HG03432 (cell line): ENCODE results near the gene SPECC1L.
"Not testable (repeated sequence)": the region's sequence is repeated elsewhere in the genome, so short reads cannot be mapped to it uniquely, and the experiment has no call there.

Experiments used
- ATAC-seq: cut with Tn5 transposase; IDR thresholded peaks from one replicate; pipeline ENCODE4 v1.9.1; 2021; ENCODE audit warnings: mild to moderate bottlenecking, moderate library complexity; ENCODE audit not compliant: unreplicated experiment

Gene SPECC1L

DNA sequence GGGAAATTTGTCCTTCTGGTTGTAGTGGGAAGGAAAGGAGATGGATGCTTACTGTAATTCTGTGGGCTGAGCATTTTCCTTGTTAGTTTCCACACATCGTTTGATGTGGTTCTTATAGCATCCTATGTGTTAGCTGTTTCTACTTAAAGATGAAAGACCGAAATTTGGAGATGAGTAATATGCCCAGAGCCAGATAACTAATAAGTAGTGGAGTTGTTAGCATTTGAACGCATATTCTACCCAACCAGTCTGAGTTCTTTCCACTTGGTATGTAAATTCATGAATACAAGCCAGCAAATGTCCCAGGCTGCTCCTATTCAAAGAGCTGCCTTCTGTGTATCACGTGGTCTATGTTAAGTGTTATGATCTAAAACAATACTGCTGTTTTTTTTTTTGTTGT, 14.6 kb downstream of the SPECC1L start:
- ATAC-seq = no peak

DNA sequence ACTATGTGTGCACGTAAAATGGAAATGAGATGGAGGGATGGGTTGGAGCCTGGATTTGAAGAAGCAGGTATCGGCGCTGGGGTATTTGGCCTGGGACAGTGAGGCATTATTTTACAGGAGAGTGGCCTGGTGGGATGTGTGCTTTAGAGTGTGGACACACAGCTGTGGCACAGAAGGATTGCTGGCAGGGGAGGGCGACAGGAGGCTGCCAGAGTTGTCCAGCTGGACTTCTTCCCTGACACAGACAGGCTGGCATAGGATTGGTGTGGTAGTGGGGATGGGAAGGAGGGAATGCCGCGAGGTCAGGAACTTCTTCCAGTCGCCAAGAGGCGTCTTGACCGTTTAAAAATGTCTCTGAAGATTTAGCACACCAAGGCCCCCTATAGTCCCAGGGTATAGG, 16.6 kb downstream of the SPECC1L start:
- not testable (repeated sequence) for ATAC-seq

DNA sequence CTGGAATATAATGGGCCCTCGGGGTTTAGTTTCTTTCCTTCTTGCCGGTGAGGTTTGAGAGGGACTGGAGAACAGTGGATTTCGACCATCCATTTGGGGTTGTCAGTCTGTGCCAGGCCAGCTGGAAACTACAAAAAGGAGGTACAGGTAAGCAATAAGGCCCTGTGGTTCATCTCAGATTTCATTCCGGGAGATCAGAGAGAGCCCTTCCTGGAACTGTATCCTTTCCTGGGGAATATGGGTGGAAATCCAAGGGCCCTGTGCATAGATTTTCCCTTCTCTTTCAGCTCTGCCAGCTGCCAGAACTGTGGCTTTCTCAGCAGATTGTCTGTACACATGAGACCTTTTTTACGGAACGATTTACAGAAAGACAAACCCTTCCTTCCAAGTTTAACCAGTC, 17.2 kb downstream of the SPECC1L start:
- ATAC-seq = not testable (repeated sequence)

DNA sequence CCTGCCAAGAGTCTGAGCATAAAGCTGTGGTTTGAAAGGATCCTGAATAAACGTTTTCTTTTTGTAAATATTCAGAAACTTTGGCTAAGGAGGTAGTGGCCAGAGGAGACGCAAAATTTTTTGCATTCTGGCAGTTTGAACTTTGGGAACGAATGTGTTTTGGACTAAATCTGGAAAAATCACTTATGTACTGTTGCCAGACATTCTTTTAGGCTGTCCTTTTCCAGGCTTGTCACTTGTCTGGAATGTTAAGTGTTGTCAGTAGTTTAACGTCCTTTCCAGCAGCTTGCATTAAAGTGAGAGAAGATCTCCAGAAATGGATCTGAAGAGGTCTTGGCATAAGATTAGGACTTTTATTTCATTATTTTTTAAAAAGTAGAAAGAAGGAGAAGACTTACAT, 18.5 kb downstream of the SPECC1L start:
- ATAC-seq = no peak

DNA sequence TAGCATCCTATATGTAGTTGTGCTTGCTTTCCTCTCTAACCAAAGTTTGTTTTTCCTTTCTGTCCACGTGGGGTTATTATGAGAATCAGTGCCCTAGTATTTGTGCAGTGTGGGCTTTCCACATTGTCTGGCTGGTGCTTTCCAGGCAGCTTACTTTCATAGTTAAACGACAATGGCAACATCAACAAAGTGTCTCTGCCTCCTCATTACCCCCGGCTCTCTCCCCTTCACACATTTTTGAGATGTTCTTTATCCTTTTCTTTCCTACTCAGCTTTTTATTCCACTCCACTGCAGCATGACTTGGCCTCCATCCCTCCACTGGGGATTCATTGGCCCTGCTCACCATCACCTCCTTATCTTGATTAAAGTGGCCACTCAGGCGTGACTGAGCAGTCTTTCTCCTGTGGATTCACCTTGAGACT, 19.1 kb downstream of the SPECC1L start:
- no peak for ATAC-seq

DNA sequence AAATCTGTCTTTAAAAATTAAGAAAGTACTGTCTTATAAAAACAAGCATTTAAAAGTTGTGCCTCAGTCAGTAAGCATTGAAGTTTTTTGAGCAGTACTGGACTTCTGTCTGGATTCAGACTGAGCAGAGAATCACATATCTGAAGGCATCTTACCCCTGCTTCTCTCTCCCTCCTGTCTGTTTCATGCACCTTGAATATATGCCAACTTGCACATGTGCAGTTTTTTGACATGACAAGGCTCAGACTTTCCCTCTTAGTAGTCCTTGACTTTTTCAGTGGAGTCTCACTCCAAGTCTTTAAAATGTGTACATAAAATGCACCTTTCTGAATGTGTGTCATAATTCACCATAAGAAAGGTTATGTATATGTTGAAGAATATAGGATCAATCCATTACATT, 19.8 kb downstream of the SPECC1L start:
- ATAC-seq = no peak

DNA sequence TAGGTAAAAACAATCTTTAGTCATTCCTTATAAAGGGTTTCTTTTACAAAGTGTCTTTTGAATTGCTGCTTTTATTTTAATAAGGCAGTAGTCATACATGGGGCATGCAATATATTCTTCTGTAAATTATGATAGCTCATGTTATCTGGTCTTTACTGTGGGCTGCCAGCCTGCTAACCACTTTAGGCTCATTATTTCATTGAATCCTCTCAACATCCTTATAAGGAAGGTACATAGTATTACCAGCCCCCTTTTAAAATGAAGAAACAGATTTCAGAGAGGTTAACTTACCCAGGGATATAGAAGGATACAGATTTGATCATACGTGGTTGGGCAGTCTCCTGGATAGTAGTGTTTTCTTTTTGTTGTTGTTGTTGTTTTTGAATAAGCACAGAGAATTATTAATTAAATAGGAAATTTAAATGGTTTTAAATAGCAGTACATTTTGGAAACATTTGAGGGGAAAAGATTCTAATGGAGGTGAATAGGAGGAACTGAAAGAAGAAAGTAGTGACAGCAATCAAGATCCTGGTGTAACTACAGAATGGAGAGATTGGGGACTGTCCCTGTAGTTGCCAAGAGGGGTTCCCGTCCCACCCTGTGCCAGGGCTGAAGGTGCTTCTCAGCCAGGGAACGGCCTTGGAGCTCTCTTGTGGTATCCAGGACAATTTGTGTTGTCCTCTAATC, 21.0 kb downstream of the SPECC1L start:
- no peak for ATAC-seq

DNA sequence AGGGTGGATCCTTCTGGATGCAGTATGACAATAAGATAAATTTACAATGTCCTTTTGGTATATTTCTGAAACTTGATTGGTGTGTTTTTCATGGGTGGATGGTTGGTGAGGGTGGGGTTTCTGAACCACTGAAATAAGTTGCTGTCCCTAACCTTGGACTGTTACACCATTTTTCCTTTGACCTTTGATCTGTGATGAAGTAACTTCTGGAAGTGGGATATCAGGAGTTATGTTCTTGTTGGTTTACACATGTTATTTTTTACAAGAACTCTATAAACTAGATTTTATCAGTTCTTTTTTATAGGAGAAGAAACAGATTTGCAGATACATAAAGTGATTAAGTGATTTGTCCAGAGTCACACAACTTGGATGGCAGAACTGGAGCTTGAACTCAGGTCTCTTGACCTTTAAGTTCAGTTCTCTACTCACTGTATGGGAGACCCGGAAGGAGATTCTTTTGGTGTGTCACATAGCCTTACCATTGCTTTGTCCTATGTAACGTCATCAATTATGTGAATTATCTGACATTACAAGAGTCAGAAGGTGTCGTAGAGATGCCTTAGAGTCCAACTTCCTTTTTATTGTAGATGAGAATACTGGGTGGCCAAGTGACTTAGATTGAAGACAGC, 21.7 kb downstream of the SPECC1L start:
- not testable (repeated sequence) for ATAC-seq

DNA sequence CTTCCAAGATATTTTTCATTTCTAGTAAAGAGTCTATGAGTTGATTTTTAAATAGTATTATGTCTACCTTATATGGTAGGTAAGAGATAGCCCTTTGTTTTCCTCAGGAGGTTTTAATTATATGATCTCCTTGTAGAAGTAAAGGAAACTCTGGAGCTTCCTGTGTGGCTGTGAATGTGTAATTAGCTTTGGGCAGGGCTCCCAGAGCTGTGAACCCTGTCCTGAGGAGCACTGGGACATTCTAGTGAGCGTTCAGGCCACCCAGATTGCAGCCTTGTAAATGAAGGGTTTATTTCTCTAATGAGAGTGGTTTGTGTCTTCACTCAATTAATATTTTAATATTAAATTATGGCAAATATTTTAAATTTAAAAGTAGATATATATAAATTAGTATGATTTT, 24.3 kb downstream of the SPECC1L start:
- not testable (repeated sequence) for ATAC-seq

DNA sequence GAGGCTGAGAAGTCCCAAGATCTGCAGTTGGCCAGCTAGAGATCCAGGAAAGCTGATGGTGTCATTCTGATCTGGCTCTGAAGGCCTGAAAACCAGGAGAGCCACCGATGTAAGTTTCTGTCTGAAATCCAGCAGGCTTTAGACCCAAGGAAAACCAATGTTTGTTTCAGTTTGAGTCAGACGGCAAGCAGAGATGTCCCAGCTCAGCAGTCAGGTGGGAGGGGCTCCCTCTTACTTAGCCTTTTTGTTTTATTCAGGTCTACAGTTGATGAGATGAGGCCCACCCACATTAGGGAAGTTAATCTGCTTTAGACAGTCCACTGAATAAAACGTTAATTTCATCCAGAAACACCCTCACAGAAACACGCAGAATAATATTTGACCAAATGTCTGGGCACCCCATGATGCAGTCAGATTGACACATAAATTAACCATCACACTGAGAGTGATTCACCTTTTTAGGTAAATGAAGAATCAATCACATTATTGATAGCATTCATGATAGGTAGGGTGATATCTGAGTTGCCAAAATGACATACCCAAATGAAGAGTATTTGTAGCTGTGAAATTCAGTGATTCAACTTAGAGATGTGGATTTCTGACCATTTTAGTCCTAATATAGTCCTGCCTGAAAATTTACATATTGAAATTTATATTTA, 28.0 kb downstream of the SPECC1L start:
- not testable (repeated sequence) for ATAC-seq

DNA sequence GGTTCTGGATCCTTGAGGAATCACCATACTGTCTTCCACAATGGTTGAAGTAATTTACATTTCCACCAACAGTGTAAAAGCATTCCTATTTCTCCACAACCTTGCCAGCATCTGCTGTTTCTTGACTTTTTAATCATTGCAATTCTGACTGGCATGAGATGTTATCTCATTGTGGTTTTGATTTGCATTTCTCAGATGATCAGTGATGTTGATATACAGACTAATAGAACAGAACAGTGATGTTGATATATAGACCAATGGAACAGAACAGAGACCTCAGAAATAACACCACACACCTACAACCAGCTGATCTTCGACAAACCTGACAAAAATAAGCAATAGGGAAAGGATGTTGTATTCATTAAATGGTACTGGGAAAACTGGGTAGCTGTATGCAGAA, 29.9 kb downstream of the SPECC1L start:
- ATAC-seq = not testable (repeated sequence)

DNA sequence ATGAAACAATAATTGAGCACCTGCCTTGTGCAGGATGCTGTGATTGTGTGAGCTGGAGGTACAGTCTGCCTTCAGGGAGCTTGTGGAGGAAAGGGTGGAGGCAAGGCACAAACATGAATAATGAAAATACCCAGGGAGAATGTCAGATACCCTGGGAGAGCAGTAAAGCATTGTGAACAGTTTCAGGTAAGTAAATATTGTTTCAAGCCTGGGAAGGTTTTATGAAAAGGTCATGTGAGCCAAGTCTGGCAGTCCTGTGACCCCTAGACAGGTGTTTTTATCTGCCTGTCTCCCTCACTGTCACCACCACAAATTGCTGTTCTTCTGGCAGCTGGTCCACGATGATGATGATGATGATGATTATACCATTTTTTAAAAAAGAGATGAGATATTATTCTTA, 32.0 kb downstream of the SPECC1L start:
- no peak for ATAC-seq

DNA sequence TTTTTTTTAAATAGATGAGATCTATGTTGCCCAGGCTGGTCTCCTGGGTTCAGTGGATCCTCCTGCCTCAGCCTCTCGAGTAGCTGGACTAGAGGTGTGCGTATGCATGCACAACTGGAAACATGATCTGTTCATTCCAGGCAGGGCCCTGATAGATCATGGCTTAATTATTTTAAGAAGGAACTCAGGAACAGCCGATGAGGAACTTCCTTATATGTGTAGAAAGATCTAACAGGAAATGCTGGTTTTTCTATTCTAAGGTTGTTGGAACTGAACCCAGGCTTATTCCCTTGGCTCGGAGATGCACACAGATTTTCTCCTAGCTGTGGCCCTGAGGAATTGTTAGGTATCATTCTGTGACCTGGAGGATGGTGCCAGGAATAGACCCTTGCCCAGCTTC, 32.4 kb downstream of the SPECC1L start:
- no peak for ATAC-seq

DNA sequence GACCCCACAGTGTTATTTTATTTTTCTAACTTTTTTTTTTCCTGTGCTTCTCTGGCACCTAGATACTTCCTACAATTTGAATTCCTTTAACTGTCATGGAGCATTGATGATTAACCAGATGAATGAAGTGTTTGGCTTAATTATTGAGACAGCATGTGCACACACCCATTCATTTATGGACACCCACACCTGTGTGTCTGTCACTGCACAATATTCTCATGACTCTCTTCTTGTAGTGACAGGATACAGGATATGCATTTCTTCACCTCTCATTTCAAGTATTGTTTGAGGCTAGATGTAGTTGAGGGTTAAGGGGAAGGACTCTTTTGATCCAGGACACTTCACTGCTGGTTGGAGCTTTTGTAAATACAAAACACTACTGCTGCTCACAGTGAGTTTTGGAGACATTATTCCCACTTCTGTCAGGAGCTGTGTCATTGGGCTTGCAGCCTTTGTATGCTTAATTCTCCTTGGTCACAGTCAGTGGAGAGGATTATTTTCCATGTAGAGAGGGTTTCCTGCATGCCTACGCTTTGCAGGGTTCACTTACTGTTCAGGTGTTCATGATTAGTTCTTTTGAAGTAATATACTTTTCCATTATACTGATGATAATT, 33.5 kb downstream of the SPECC1L start:
- ATAC-seq = no peak

DNA sequence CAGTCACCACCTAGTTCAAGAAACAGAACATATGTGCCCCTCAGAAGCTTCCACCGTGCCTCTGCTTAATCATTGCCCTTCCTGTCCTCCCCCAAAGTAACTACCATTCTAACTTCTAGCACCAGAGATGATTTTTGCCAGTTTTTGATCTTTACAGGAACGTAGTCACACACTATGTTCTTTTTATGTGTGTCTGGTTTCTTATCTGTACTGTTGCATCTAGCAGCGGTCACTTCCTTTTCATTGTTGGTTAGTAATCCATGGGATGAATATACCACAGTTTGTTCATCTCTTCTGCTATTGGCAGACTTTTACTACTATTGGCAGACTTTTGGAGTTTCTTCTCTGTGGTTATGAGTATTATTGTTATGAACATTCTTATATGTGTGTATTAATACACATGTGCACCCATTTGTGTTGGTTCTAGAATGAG, 34.6 kb downstream of the SPECC1L start:
- no peak for ATAC-seq

DNA sequence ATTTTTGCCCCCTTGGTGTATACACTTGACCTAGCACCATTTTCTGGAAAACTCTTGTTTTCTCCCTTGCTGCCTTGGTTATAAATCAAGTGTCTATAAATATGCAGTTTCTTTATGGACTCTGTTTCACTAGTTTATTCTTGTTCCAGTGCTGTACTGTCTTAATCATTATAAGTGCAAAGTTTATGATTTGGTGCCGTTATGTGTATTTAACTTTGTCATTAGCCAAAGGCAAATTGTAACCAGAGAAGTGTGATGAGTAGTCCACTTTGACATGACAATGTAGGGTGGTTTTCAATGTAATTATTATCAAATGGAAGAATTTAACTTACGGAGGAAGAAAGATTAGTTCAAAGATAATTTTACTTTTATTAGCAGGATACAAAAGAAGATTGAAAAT, 40.3 kb downstream of the SPECC1L start:
- no peak for ATAC-seq

DNA sequence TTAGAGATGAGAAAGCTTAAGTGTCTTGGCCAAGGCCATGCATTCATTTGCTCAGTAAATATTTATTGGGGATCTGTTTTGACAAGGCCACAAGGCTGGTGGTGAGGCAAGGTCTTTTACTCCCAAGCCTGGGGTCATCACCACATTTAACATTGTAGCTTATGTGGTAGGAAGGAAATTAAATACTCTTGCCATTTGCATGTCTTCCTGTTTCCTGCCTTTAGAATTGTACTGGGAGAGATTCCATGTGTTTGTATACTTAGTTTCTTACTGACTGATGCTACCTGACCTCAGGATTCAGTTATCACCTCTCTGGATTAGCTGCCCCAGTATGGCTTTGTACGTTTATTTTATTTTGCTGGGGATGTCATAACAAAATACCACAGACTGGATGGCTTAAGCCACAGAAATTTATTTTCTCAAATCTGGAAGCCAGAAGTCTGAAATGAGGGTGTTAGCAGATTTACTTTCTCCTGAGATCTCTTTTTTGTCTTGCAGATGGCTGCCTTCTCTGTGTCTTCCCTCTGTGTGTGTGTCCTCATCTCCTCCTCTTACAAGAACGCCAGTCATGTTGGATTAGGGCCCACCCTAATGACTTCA, 44.8 kb downstream of the SPECC1L start:
- ATAC-seq = no peak

DNA sequence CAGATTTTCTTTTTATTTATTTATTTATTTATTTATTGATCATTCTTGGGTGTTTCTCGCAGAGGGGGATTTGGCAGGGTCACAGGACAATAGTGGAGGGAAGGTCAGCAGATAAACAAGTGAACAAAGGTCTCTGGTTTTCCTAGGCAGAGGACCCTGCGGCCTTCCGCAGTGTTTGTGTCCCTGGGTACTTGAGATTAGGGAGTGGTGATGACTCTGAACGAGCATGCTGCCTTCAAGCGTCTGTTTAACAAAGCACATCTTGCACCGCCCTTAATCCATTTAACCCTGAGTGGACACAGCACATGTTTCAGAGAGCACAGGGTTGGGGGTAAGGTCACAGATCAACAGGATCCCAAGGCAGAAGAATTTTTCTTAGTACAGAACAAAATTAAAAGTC, 45.6 kb downstream of the SPECC1L start:
- not testable (repeated sequence) for ATAC-seq

DNA sequence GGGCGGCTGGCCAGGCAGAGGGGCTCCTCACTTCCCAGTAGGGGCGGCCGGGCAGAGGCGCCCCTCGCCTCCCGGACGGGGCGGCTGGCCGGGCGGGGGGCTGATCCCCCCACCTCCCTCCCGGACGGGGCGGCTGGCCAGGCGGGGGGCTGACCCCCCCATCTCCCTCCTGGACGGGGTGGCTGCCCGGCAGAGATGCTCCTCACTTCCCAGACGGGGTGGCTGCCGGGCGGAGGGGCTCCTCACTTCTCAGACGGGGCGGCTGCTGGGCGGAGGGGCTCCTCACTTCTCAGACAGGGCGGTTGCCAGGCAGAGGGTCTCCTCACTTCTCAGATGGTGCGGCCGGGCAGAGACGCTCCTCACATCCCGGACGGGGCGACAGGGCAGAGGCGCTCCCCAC, 46.9 kb downstream of the SPECC1L start:
- ATAC-seq = not testable (repeated sequence)

DNA sequence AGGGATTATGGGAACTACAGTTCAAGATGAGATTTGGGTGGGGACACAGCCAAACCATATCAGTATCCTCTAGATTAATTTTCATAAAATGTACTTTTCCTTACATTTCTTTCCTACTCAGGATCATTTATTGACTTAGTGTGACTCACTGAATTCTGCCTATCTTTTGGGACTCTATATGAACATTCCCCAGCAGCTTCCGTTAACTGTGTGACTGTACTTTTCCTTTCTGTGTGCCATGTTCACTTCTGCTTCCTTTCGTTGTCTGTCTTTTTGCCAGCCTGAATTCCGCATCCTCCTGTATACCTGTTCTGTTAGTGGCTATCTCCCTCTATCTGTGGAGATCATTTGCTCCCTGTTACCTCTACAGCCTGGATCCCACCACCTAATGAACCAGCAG, 48.8 kb downstream of the SPECC1L start:
- ATAC-seq = no peak

DNA sequence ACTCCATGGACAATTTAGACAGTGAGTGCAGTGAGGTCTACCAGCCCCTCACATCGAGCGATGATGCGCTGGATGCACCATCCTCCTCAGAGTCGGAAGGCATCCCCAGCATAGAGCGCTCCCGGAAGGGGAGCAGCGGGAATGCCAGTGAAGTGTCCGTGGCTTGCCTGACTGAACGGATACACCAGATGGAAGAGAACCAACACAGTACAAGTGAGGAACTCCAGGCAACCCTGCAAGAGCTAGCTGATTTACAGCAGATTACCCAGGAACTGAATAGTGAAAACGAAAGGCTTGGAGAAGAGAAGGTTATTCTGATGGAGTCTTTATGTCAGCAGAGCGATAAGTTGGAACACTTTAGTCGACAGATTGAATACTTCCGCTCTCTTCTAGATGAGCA, 51.4 kb downstream of the SPECC1L start:
- ATAC-seq = no peak
